ENCODE data around the gene DNHD1. TPM values are rescaled to one million over a fixed set of nuclear protein-coding genes. Genes with fewer than 3 reads are reported as not detected.
A peak's percentile ranks its signal among the peaks of the same experiment; 100 is the strongest.

DNHD1 gene
- total RNA-seq, 1 experiment from 2014 or later: 10.6 TPM

DNA sequence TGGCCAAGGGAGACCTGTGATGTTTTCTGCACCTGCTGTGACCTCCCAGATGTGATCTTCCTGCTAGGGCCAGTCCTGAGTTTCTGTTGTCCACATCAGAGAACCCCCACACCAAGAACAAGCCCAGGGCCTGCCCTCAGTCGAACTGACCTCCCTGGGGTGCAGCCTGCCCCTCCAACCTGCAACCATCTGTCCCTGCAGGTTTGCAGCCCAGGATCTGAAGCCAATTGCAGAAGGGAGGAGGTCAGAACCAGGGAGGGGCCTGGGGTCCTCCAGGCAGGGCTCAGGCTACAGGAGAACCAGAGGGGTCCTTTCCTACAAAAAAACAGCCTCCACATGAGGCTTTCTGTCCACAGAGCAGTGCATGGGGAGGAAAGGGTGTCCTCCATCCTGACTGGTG, 24.1 kb upstream of the DNHD1 start:
- CTCF ChIA-PET: interaction anchor here (0.8 kb wide), 1 partner anchor 58 kb away, joined by 4 read pairs; no protein-coding TSS in a partner anchor
- Histone ChIP-seq H3K27me3 (ENCODE audit: control insufficient read depth, insufficient read depth, low read length) (no peaks in the 10 kb centered on the region), H3K4me3 (ENCODE audit: low read depth in 2 of 2, low read length in 2 of 2) (peak overlapping the region; percentile 77 to 93), H3K9me3 (ENCODE audit: control insufficient read depth, insufficient read depth, low read depth, low read length) (no peaks in the 10 kb centered on the region), H3K27ac (ENCODE audit: low read length) (0 out of 2 replicates have a peak overlapping the region, but pooled peaks have one; percentile 23), H3K36me3 (ENCODE audit: control insufficient read depth, insufficient read depth, low read length) (no peaks in the 10 kb centered on the region), H3K4me1 (ENCODE audit: control insufficient read depth, insufficient read depth, low read length) (peaks cover 23% of the 10 kb centered on the region)
- TF ChIP-seq, protein P1, sequence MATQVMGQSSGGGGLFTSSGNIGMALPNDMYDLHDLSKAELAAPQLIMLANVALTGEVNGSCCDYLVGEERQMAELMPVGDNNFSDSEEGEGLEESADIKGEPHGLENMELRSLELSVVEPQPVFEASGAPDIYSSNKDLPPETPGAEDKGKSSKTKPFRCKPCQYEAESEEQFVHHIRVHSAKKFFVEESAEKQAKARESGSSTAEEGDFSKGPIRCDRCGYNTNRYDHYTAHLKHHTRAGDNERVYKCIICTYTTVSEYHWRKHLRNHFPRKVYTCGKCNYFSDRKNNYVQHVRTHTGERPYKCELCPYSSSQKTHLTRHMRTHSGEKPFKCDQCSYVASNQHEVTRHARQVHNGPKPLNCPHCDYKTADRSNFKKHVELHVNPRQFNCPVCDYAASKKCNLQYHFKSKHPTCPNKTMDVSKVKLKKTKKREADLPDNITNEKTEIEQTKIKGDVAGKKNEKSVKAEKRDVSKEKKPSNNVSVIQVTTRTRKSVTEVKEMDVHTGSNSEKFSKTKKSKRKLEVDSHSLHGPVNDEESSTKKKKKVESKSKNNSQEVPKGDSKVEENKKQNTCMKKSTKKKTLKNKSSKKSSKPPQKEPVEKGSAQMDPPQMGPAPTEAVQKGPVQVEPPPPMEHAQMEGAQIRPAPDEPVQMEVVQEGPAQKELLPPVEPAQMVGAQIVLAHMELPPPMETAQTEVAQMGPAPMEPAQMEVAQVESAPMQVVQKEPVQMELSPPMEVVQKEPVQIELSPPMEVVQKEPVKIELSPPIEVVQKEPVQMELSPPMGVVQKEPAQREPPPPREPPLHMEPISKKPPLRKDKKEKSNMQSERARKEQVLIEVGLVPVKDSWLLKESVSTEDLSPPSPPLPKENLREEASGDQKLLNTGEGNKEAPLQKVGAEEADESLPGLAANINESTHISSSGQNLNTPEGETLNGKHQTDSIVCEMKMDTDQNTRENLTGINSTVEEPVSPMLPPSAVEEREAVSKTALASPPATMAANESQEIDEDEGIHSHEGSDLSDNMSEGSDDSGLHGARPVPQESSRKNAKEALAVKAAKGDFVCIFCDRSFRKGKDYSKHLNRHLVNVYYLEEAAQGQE (IDR thresholded peaks at IDR 0.05; ENCODE audit: insufficient read depth in 1 of 2, low read depth in 2 of 2, low read length in 1 of 2): no peak
- BruUV-seq (replicated peaks): no TSS peak
- DNase-seq (ENCODE audit: low read depth, low spot score): no peak
- in situ Hi-C loops (cut with HindIII; ENCODE audit: low pct_unique_long_range_greater_than_20kb, low sequenced_read_pairs) (no loop called here), intact Hi-C loops (cut with micrococcal nuclease; ENCODE audit: unreplicated experiment) (no loop called here)
- no peak for ATAC-seq
- POLR2A ChIA-PET: no interaction called here

DNA sequence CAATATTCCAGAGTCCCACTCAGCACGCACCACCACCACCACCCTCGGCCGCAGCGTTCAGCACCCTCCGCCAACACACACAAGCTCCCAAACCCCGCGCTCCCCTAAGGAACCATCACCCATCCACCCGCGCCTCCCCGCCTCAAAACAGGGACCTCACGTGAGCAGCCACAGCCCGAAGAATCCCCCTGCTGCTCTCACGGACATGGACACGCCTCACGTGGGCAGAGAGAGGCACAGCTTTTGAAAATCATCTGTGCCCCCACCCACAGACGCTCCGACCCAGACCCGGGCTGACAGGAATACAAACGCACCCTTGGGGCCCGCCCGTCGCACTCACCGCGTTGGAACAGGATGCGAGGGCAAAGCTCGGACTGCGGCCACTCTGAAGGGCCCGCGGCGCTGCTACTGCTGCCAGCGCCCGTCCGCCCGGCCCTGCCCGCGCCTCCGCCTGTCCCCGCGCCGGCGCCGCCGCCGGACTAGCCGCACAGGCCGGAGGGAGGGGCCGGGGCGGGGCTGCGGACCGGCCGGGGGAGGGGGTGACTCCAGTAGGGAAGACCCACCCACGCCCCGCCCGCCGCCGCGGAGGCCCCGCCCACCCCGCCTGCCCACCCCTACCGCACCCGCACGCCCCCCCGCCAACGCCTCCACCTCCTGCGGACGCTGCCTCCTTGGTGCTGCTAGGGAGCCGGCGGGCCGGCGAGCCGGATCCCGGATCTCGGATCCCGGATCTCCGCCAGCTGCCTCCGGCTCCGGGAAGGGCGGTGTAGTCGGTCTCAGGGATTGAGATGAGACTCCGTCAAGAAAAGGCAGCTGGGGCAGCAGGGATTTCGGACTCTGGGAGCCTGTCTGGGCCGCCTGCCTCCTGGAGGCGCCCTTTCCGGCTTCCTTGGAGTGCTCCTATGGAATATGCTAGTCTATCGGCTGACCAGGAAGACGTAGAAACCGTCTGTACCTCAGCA, 23.3 kb upstream of the DNHD1 start, which contains the start of gene TRIM3:
Gene TRIM3 (minus strand): TSS at position 491 of the 962 bp plus-strand sequence. CDS start 8,246 bp downstream, outside the sequence.
- POLR2A ChIA-PET: interaction anchor here (0.6 kb wide), 1 partner anchor 84 kb away, joined by 3 read pairs; the partner anchor contains the start of gene SMPD1
- Histone ChIP-seq H3K9me3 (ENCODE audit: control insufficient read depth, insufficient read depth, low read depth, low read length) (no peaks in the 10 kb centered on the region), H3K36me3 (ENCODE audit: control insufficient read depth, insufficient read depth, low read length) (no peaks in the 10 kb centered on the region), H3K27ac (ENCODE audit: low read length) (peak within 1 kb of the TSS; percentile 91), H3K4me3 (ENCODE audit: low read depth in 2 of 2, low read length in 2 of 2) (peak within 1 kb of the TSS; percentile 77 to 93), H3K27me3 (ENCODE audit: control insufficient read depth, insufficient read depth, low read length) (no peaks in the 10 kb centered on the region), H3K4me1 (ENCODE audit: control insufficient read depth, insufficient read depth, low read length) (peaks cover 23% of the 10 kb centered on the region)
- DNase-seq (ENCODE audit: low read depth, low spot score): peak; percentile 64
- TF ChIP-seq, protein P1 (IDR thresholded peaks at IDR 0.05; ENCODE audit: insufficient read depth in 1 of 2, low read depth in 2 of 2, low read length in 1 of 2): no peak
- TF ChIP-seq, protein P2, sequence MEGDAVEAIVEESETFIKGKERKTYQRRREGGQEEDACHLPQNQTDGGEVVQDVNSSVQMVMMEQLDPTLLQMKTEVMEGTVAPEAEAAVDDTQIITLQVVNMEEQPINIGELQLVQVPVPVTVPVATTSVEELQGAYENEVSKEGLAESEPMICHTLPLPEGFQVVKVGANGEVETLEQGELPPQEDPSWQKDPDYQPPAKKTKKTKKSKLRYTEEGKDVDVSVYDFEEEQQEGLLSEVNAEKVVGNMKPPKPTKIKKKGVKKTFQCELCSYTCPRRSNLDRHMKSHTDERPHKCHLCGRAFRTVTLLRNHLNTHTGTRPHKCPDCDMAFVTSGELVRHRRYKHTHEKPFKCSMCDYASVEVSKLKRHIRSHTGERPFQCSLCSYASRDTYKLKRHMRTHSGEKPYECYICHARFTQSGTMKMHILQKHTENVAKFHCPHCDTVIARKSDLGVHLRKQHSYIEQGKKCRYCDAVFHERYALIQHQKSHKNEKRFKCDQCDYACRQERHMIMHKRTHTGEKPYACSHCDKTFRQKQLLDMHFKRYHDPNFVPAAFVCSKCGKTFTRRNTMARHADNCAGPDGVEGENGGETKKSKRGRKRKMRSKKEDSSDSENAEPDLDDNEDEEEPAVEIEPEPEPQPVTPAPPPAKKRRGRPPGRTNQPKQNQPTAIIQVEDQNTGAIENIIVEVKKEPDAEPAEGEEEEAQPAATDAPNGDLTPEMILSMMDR (IDR thresholded peaks at IDR 0.05): peak; percentile 80
- TF ChIP-seq SIN3A (IDR thresholded peaks at IDR 0.05; ENCODE audit: borderline replicate concordance, insufficient read depth, low read depth, low read length): peak; percentile 62; the same call in 1 of the 2 replicates
- 0 out of 2 replicates have a peak, but pooled peaks have one; percentile 35 for TF ChIP-seq TCF7L2 (IDR thresholded peaks at IDR 0.05; ENCODE audit: low read depth, low read length)
- TF ChIP-seq POLR2AphosphoS5 (IDR thresholded peaks at IDR 0.05; ENCODE audit: low read depth, low read length): peak; percentile 94
- intact Hi-C loops (cut with micrococcal nuclease; ENCODE audit: unreplicated experiment): no loop called here
- no TSS peak for BruUV-seq (replicated peaks)
- ATAC-seq: peak; percentile 92
- CTCF ChIA-PET: interaction anchor here (0.7 to 2.5 kb wide), 3 partner anchors 39 to 145 kb away, joined by 4 to 10 read pairs (median 5); no protein-coding TSS in a partner anchor
- in situ Hi-C loops (cut with HindIII; ENCODE audit: low pct_unique_long_range_greater_than_20kb, low sequenced_read_pairs): no loop called here

All from Panc1 (cell line).